IMR-90 (cell line): ENCODE data around the gene RNASE4. TPM values are rescaled to one million over a fixed set of nuclear protein-coding genes. Genes with fewer than 3 reads are reported as not detected.

Experiments
- ATAC-seq: fragments of 200-7000 bp; cut with Tn5 transposase; 2 replicates; pipeline ENCODE4 v1.9.1; 2020; ENCODE audit warnings: low read depth, mild to moderate bottlenecking, moderate library complexity
- BruUV-seq: library from RNA; stranded (reverse); fragments of 400-500 nt; replicated peaks from 2 replicates; lab custom pipeline; 2021; lab: Mats Ljungman, UMichigan
- CTCF ChIA-PET: fragments of 300-600 bp; formaldehyde crosslinking; extraction: SDS; loops from one replicate; lab custom pipeline; 2021; ENCODE audit warnings: antibody characterized with exemption; lab: Yijun Ruan, JAX
- POLR2A ChIA-PET: fragments of 300-600 bp; sonication (Branson Sonifier 250); formaldehyde crosslinking; loops from one replicate; lab custom pipeline; 2022; ENCODE audit warnings: antibody characterized with exemption; ENCODE audit not compliant: unreplicated experiment; lab: Charles Lee
- DNase-seq: peaks from one replicate; pipeline ENCODE4 v3.0.0; 2013
- H2AFZ ChIP-seq: replicated peaks from 2 replicates; pipeline ENCODE3; 2013; ENCODE audit warnings: low read length, mild to moderate bottlenecking; ENCODE audit not compliant: poor library complexity
- H2AK5ac ChIP-seq: 2 replicates; pipeline ENCODE4 v1.6.1; 2013; ENCODE audit warnings: low read depth, low read length, inconsistent platforms
- H2AK9ac ChIP-seq: replicated peaks from 2 replicates; pipeline ENCODE3; 2013; ENCODE audit warnings: mild to moderate bottlenecking, low read depth, low read length, moderate library complexity; ENCODE audit not compliant: poor library complexity
- H2BK120ac ChIP-seq: 2 replicates; pipeline ENCODE4 v1.6.1; 2013; ENCODE audit warnings: low read depth, low read length, inconsistent platforms
- H2BK15ac ChIP-seq: 3 replicates; pipeline ENCODE4 v1.6.1; 2013; ENCODE audit warnings: low read depth, low read length, inconsistent platforms
- H2BK20ac ChIP-seq: 2 replicates; pipeline ENCODE4 v1.6.1; 2013; ENCODE audit warnings: low read depth, mild to moderate bottlenecking, inconsistent platforms, low read length, moderate library complexity
- H2BK5ac ChIP-seq: 2 replicates; pipeline ENCODE4 v1.6.1; 2013; ENCODE audit warnings: mild to moderate bottlenecking, low read depth, low read length, inconsistent platforms; ENCODE audit not compliant: poor library complexity, severe bottlenecking
- H3K14ac ChIP-seq: replicated peaks from 2 replicates; pipeline ENCODE4 v1.6.1; 2013; ENCODE audit warnings: low read depth, low read length, inconsistent platforms
- H3K18ac ChIP-seq: 2 replicates; pipeline ENCODE4 v1.6.1; 2013; ENCODE audit warnings: low read depth, low read length, control low read depth
- H3K23ac ChIP-seq: 2 replicates; pipeline ENCODE4 v1.6.1; 2013; ENCODE audit warnings: low read depth, low read length, inconsistent platforms
- H3K27ac ChIP-seq: 2 replicates; pipeline ENCODE4 v1.5.1; 2013; ENCODE audit warnings: mild to moderate bottlenecking, control low read depth, low read length; ENCODE audit not compliant: insufficient read depth
- H3K27me3 ChIP-seq: 2 replicates; pipeline ENCODE4 v1.6.1; 2013; ENCODE audit warnings: low read length; ENCODE audit not compliant: control insufficient read depth, insufficient read depth
- H3K36me3 ChIP-seq: 2 replicates; pipeline ENCODE4 v1.6.1; 2013; ENCODE audit warnings: low read length, mixed read lengths; ENCODE audit not compliant: control insufficient read depth, insufficient read depth
- H3K4ac ChIP-seq: 2 replicates; pipeline ENCODE4 v1.6.1; 2013; ENCODE audit warnings: low read depth, low read length, inconsistent platforms
- H3K4me1 ChIP-seq: 2 replicates; pipeline ENCODE4 v1.6.1; 2013; ENCODE audit warnings: low read length, mixed read lengths; ENCODE audit not compliant: control insufficient read depth, insufficient read depth
- H3K4me2 ChIP-seq: 2 replicates; pipeline ENCODE4 v1.6.1; 2013; ENCODE audit warnings: low read depth, mild to moderate bottlenecking, control low read depth, low read length, moderate library complexity
- H3K4me3 ChIP-seq: 2 replicates; pipeline ENCODE4 v1.5.1; 2013; ENCODE audit warnings: low read depth, mild to moderate bottlenecking, control low read depth, low read length, moderate library complexity; ENCODE audit not compliant: insufficient read depth
- H3K56ac ChIP-seq: 2 replicates; pipeline ENCODE4 v1.6.1; 2013; ENCODE audit warnings: low read length, inconsistent platforms; ENCODE audit not compliant: insufficient read depth; ENCODE audit errors: extremely low read depth
- H3K79me1 ChIP-seq, 2 experiments: 2 replicates each; pipeline ENCODE4 v1.6.1; 2013; ENCODE audit warnings: low read length in 2 of 2, inconsistent platforms in 1 of 2, low read depth in 1 of 2
- H3K9ac ChIP-seq: 2 replicates; pipeline ENCODE4 v1.6.1; 2013; ENCODE audit warnings: low read depth, low read length, control low read depth
- H3K9me1 ChIP-seq: 2 replicates; pipeline ENCODE4 v1.6.1; 2013; ENCODE audit warnings: low read length, inconsistent platforms; ENCODE audit not compliant: insufficient read depth
- H3K9me3 ChIP-seq: 2 replicates; pipeline ENCODE4 v1.6.1; 2013; ENCODE audit warnings: low read length; ENCODE audit not compliant: control insufficient read depth, insufficient read depth
- H4K20me1 ChIP-seq: 2 replicates; pipeline ENCODE4 v1.6.1; 2013; ENCODE audit warnings: low read length, inconsistent platforms; ENCODE audit not compliant: insufficient read depth
- H4K5ac ChIP-seq: 2 replicates; pipeline ENCODE4 v1.6.1; 2013; ENCODE audit warnings: mild to moderate bottlenecking, low read depth, low read length, control low read depth
- H4K8ac ChIP-seq, 2 experiments: 2 replicates each; pipeline ENCODE4 v1.6.1; 2013; ENCODE audit warnings: low read depth in 2 of 2, low read length in 2 of 2, control low read depth in 1 of 2, inconsistent platforms in 1 of 2
- H4K91ac ChIP-seq: 2 replicates; pipeline ENCODE4 v1.6.1; 2013; ENCODE audit warnings: low read depth, low read length, inconsistent platforms; ENCODE audit not compliant: insufficient read depth
- BHLHE40 ChIP-seq: fragments of 150-350 bp; IDR thresholded peaks from 2 replicates; pipeline ENCODE4 v1.6.1; 2016; ENCODE audit warnings: mild to moderate bottlenecking, low read depth, low read length
- CEBPB ChIP-seq: IDR thresholded peaks from 2 replicates; pipeline ENCODE4 v1.6.1; 2012; ENCODE audit warnings: low read depth, low read length, improper control_type of control experiment
- CHD1 ChIP-seq: IDR thresholded peaks from 2 replicates; pipeline ENCODE4 v1.6.1; 2012; ENCODE audit warnings: low read depth, low read length, improper control_type of control experiment
- CTCF ChIP-seq: conservative IDR thresholded peaks from 2 replicates; pipeline ENCODE4 v1.5.1; 2012; ENCODE audit warnings: mild to moderate bottlenecking, low read depth, low read length, improper control_type of control experiment
- ELK1 ChIP-seq: fragments of 150-350 bp; IDR thresholded peaks from 2 replicates; pipeline ENCODE4 v1.6.1; 2016; ENCODE audit warnings: low read depth, mild to moderate bottlenecking, low read length, moderate library complexity, borderline replicate concordance
- FOS ChIP-seq: fragments of 150-350 bp; IDR thresholded peaks from 2 replicates; pipeline ENCODE4 v1.6.1; 2016; ENCODE audit warnings: low read depth, low read length
- MAFK ChIP-seq: IDR thresholded peaks from 2 replicates; pipeline ENCODE4 v1.6.1; 2012; ENCODE audit warnings: low read depth, low read length, improper control_type of control experiment
- MAZ ChIP-seq: IDR thresholded peaks from 2 replicates; pipeline ENCODE4 v1.6.1; 2012; ENCODE audit warnings: low read depth, mild to moderate bottlenecking, low read length, improper control_type of control experiment, moderate library complexity, borderline replicate concordance
- MXI1 ChIP-seq: IDR thresholded peaks from 2 replicates; pipeline ENCODE4 v1.6.1; 2012; ENCODE audit warnings: low read depth, mild to moderate bottlenecking, low read length, moderate library complexity, borderline replicate concordance
- NFE2L2 ChIP-seq: fragments of 150-350 bp; IDR thresholded peaks from 2 replicates; pipeline ENCODE4 v1.6.1; 2016; ENCODE audit warnings: low read depth, mild to moderate bottlenecking, low read length
- POLR2A ChIP-seq: IDR thresholded peaks from 2 replicates; pipeline ENCODE4 v1.6.1; 2012; ENCODE audit warnings: mild to moderate bottlenecking, low read depth, low read length
- RCOR1 ChIP-seq: IDR thresholded peaks from 2 replicates; pipeline ENCODE4 v1.6.1; 2012; ENCODE audit warnings: mild to moderate bottlenecking, low read length, improper control_type of control experiment; ENCODE audit not compliant: insufficient replicate concordance
- RFX5 ChIP-seq: IDR thresholded peaks from 2 replicates; pipeline ENCODE4 v1.8.0; 2012; ENCODE audit warnings: low read depth, mild to moderate bottlenecking, low read length, moderate library complexity
- SMC3 ChIP-seq: fragments of 150-350 bp; IDR thresholded peaks from 2 replicates; pipeline ENCODE4 v1.6.1; 2016; ENCODE audit warnings: low read depth, mild to moderate bottlenecking, antibody characterized with exemption, low read length, moderate library complexity
- USF2 ChIP-seq: fragments of 150-350 bp; IDR thresholded peaks from 2 replicates; pipeline ENCODE4 v1.6.1; 2017; ENCODE audit warnings: mild to moderate bottlenecking, antibody characterized with exemption, low read length, low read depth
- WGBS, 2 experiments: methylation state at CpG; one replicate each; pipeline versions ENCODE4 v1.1.5 to v1.1.7; 2013; ENCODE audit warnings: missing lambda C conversion rate in 2 of 2; ENCODE audit not compliant: insufficient read length in 1 of 2; ENCODE audit errors: extremely low coverage in 2 of 2; 5-methylcytosine and 5-hydroxymethylcytosine counted together
- dilution Hi-C: fragments of 300-500 bp; cut with HindIII; formaldehyde crosslinking; loops from one replicate; pipeline ENCODE4 v1.14.3; 2018; ENCODE audit warnings: low sequenced_read_pairs; ENCODE audit not compliant: unreplicated experiment
- in situ Hi-C: fragments of 300-500 bp; cut with MboI; formaldehyde crosslinking; loops from 3 replicates; pipeline ENCODE4 v1.14.3; 2019; ENCODE audit warnings: low sequenced_read_pairs, inconsistent platforms, mixed read lengths
- intact Hi-C: fragments of 100-400 bp; cut with micrococcal nuclease; formaldehyde crosslinking; loops from 2 replicates; pipeline ENCODE4 v1.10.0; 2022
- polyA plus RNA-seq, 3 experiments: library from polyadenylated mRNA; depleted of rRNA; stranded (reverse); fragments of >200 nt; gene quantifications; 2 replicates each; pipeline ENCODE4 v1.2.3, GENCODE V29; 2012; ENCODE audit warnings: low replicate concordance in 1 of 3
- total RNA-seq: library from RNA; depleted of rRNA; stranded (reverse); fragments of >200 nt; gene quantifications from 2 replicates; pipeline ENCODE4 v1.2.3, GENCODE V29; 2012

RNASE4 gene
- total and polyA plus RNA-seq, 2 of the 4 experiments (the other 2 are of a cell fraction) = 10.4 to 11.6 TPM

- POLR2A ChIA-PET = interaction anchor here (1.6 kb wide), 1 partner anchor 221 kb away, joined by 4 read pairs; the partner anchor contains the start of gene PIP4P1
- Histone ChIP-seq H3K27me3 (no peaks in the 10 kb centered on the region), H3K14ac (peak overlapping the region; percentile 17; the same call in 1 of the 2 replicates), H3K4me2 (peak overlapping the region; percentile 85), H2BK120ac (0 out of 2 replicates have a peak overlapping the region, but pooled peaks have one; percentile 12), H3K4me3 (peak overlapping the region; percentile 65), H3K18ac (no peak overlapping the region; the same call in 1 of the 2 replicates), H2BK20ac (no peak overlapping the region), H4K5ac (peak overlapping the region; percentile 74), H3K79me1 (0 out of 4 replicates have a peak, but pooled peaks cover 0 to 3% of the 10 kb centered on the region in 2 experiments), H3K23ac (0 out of 2 replicates have a peak overlapping the region, but pooled peaks have one; percentile 44), H3K36me3 (no peaks in the 10 kb centered on the region), H2BK5ac (peak overlapping the region; percentile 89), H3K56ac (peak overlapping the region; percentile 37), H3K4ac (peak overlapping the region; percentile 82), H4K20me1 (peaks cover 6% of the 10 kb centered on the region), H3K9me1 (peaks cover 4% of the 10 kb centered on the region; the same call in 1 of the 2 replicates), H3K4me1 (no peaks in the 10 kb centered on the region), H2AK5ac (0 out of 2 replicates have a peak overlapping the region, but pooled peaks have one; percentile 2), H3K27ac (peak overlapping the region; percentile 89), H3K9ac (peak overlapping the region; percentile 79), H3K9me3 (no peaks in the 10 kb centered on the region), H4K91ac (peak overlapping the region; percentile 65), H4K8ac (peak overlapping the region; percentile 50 to 93), H2BK15ac (no peak overlapping the region), H2AK9ac (peak overlapping the region; percentile 32), H2AFZ (peak overlapping the region; percentile 98)
- WGBS, 2 experiments = 0% methylated on average over 3 of the region's 11 CpGs; no CpG with 5 or more reads in 1 of the 2 experiments
- intact Hi-C loops = loop anchor here (1.0 to 5.0 kb wide), 4 partner anchors 69 to 420 kb away; partner anchors contain the start of genes PARP2, TEP1 and TMEM253
- no peak for TF ChIP-seq RCOR1
- no peak for TF ChIP-seq NFE2L2
- no peak for TF ChIP-seq RFX5
- TF ChIP-seq MAZ = no peak
- TF ChIP-seq SMC3 = no peak
- no peak for TF ChIP-seq CHD1
- TF ChIP-seq MAFK = no peak
- no peak for TF ChIP-seq MXI1
- TF ChIP-seq POLR2A = no peak
- no peak for TF ChIP-seq FOS
- no peak for TF ChIP-seq ELK1
- TF ChIP-seq CEBPB = no peak
- TF ChIP-seq USF2 = no peak
- no peak for TF ChIP-seq BHLHE40
- no peak for TF ChIP-seq CTCF
- dilution Hi-C loops = no loop called here
- in situ Hi-C loops = loop anchor here (5.0 to 10.0 kb wide), 3 partner anchors 50 to 357 kb away; partner anchors contain the start of gene TEP1
- CTCF ChIA-PET = interaction anchor here (1.4 to 2.0 kb wide), 3 partner anchors 9 to 289 kb away, joined by 4 to 7 read pairs (median 4); no protein-coding TSS in a partner anchor
- DNase-seq (no peak), ATAC-seq (no peak)
- no TSS peak for BruUV-seq
These were observed 2.3 kb upstream of the RNASE4 start for GRCh38 chr14:20682127-20682434.
